ENCODE measurements around the gene TSPOAP1.

Gene TSPOAP1

GRCh38 chr17:58279016-58279711 is 49.4 kb downstream of the TSPOAP1 start:
- DNase-seq (ENCODE audit: extremely low read depth in 1 of 2, low read depth in 1 of 2), result no peak

- DNase-seq (ENCODE audit: extremely low read depth in 1 of 2, low read depth in 1 of 2), result no peak
These were observed 50.0 kb downstream of the TSPOAP1 start for GRCh38 chr17:58278661-58279015.

DNA sequence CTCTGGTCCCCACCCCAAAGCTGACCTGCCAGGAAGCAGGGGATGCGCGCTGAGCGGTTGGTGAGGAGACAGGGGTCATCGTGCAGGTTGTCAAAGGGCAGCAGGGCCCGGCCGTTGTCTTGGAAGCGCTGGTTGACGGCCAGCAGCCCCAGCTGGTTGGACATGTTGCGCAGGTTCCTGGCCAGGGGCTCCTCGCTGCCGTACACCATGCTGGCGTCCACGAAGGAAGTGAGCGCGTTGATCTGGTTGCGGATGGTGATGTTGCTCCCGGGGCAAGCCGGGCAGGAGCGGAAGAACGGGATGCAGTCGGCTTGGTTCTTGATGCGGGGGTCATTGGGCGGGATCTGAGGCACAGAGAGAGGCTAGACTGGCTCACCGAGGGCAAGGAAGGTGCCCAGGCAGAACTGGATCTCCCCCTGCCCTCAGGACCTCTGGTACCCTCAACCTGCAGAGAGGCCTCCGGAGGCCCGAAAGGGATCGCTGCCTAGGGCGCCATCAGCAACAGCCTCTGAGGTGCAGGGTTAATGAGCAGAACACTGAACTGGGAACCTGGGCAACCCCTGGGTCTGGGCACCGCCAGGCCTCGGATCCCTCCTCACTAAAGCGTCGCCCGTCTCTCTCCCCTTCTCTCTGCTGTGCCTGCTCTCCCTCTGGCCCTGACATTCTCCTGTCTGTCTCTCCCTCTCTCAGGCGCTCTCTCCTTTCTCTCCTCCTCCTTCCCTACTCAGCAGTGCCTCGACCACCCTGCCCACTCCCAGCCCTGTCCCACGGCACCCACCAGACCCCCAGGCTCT is 50.6 kb downstream of the TSPOAP1 start:
- no peak for DNase-seq (ENCODE audit: extremely low read depth in 1 of 2, low read depth in 1 of 2)

DNA sequence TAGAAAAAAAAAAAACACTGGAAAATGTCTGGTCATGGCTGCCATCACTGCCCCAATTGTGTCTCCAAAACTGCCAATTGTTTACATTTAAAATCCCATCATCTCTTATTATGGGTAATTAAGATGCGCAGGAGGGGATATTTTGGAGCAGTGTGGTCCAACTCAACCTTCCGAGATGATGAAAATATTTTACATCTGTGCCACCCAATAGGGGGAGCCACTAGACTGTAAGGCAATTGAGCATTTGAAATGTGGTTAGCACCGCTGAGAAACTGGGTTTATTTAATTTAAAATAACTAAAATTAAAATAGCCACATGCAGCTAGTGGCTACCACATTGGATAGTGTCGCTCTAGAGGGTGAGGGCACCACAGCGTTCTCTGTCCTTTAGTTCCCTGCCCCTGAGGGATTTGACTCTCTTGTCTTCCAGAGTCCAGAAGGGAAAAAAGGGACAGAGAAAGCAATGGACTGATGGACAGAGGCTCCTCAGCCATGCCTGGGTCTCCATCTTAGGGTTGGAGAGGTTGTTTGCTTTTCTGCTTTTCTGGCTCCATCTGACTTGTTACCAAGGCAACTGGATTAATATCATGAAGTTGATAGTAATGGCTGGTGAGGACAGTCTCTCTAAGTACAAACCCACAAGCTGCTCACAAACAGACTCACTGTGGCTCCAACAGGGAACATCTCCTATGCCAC is 51.3 kb downstream of the TSPOAP1 start:
- DNase-seq (ENCODE audit: extremely low read depth in 1 of 2, low read depth in 1 of 2), result no peak

DNA sequence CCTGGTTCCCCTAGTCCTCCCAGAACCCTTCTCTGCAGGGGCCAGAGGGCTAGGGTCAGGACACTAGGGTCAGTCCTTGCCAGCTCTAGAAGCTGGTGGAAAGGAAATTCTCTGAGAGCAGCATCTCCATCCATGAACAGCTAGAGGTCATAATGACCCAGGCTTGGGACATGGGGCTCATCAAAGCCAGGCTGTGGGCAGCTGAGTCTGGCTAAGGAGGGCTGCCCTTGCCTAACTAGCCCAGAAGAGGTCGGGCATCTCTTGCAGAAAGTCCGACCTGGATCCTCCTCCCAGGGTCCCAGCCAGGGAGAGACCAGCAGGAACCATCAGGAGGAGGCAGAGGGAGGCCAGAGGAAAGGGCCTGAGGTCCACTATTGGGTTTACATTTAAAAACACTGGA is 52.2 kb downstream of the TSPOAP1 start:
- DNase-seq (ENCODE audit: extremely low read depth in 1 of 2, low read depth in 1 of 2), result no peak

DNA sequence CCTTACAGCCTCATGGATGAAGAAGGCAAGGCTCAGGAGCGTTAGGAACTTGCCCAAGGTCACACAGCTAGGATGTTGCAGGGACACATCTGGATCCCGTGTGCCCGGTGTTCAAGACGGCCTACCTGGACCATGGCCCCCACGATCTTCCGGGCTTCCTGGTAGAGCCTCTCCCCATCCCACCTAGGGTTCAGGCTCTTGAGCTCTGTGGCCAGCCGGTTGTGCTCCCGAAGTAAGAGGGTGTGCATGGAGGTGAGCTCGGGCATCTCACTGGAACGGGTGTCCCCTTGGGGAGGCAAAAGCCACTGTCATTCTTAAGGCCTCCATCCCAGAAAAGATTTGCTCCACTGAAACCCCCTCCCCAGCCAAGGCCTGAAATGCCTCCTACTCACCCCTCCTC is 53.2 kb downstream of the TSPOAP1 start:
- DNase-seq (ENCODE audit: extremely low read depth in 1 of 2, low read depth in 1 of 2), result no peak

GRCh38 chr17:58273453-58274104 is 55.0 kb downstream of the TSPOAP1 start:
- no peak for DNase-seq (ENCODE audit: extremely low read depth in 1 of 2, low read depth in 1 of 2)

DNA sequence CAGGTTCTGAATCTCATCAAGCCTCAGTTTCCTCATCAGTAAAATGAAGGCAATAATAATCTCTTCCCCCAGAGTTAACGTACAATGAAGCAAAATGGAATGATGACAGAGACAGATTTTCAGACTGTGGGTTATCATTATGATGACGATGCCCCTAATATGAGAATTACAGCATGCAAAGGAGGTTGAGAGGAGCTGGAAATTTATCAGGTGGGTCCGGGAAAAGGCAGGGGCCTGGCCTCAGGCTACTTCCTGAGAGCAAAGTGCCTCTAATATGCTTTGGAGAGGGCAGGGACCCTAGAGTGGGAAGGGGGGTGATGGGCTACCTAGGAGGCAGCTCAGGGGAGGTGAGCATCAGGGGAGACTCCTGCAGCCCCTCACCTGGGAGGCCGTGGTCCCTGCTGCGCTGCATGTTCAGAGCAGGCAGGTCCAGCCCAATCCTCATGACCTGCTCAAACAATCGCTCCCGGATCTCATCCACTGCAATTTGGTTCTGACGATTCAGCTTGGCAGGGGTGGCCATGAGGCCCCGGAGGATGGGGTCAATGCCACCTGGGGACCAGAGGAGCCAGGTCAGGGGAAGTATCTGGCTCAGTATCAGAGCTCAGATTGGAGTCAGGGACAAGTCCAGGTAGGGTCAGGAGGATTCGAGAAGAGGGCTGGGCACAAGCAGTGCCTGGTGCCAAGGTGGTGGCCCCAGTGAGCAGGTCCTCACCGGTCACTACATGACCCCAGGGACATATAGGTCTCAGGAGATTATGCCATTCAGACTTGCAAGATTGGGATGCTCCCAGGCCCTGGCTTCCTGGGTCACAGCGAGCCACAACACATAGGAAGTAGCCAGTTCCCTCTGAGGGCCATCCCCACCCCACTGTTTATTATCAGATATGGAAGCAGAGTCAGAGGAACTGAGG is 56.0 kb downstream of the TSPOAP1 start:
- no peak for DNase-seq (ENCODE audit: extremely low read depth in 1 of 2, low read depth in 1 of 2)

DNA sequence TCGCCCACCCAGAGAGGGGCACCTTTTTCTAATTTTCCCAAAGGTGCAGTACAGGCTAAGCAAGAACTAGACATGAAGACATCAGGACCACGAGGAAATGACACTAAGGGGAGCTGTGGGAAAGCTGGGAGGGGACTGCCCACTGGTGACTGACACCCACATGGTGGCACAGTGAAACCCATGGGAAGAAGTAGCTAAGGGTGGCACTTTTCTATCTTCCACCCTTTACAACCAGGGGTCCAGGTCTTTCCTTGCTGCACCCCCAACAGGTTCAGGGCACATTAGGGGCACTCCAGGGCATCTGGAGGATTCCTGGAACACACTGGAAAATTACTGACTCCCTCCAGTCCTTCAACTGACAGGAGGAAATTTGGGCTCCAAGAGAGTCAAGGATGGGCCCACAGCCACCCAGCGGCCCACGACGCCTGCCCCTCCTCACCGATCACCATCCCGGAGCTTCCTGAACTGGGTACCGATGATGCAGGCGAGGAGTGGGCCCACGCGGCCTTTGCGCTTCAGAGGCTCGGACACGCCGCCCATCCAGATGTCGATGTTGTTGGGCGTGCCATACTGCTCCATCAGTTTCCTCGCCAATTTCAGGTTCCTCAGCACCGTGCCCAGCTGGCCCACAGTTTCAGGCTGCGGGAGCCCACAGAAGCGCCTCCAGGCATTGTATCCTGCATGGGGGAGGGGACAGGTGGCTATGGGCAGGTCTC is 57.2 kb downstream of the TSPOAP1 start:
- no peak for DNase-seq (ENCODE audit: extremely low read depth in 1 of 2, low read depth in 1 of 2)

GRCh38 chr17:58270476-58271215 is 57.9 kb downstream of the TSPOAP1 start:
- no peak for DNase-seq (ENCODE audit: extremely low read depth in 1 of 2, low read depth in 1 of 2)

GRCh38 chr17:58269557-58270291 is 58.9 kb downstream of the TSPOAP1 start:
- no peak for DNase-seq (ENCODE audit: extremely low read depth in 1 of 2, low read depth in 1 of 2)

- no peak for DNase-seq (ENCODE audit: extremely low read depth in 1 of 2, low read depth in 1 of 2)
These were observed 59.6 kb downstream of the TSPOAP1 start for GRCh38 chr17:58268774-58269556.

DNA sequence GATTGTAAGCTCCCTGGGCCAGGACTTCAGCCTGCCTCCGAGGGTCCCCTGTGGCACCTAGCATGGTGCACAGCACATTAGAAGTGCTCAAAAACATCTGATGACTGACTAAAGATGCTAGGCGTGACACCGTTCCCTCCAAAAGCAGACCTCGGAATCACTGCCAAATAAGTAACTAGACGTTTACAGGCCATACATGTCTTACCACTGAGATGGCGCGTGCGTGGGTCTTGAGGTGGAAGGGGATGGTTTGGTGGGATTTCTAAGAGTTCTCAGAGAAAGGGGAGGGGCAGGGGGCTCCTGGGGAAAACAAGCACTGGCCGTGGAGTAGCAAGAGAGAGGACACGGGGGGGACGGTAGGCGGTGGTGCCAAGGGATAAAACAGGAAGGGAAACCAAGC is 60.3 kb downstream of the TSPOAP1 start:
- DNase-seq (ENCODE audit: extremely low read depth in 1 of 2, low read depth in 1 of 2), result no peak

GRCh38 chr17:58267347-58268324 is 61.0 kb downstream of the TSPOAP1 start:
- DNase-seq (ENCODE audit: extremely low read depth in 1 of 2, low read depth in 1 of 2), result no peak

DNA sequence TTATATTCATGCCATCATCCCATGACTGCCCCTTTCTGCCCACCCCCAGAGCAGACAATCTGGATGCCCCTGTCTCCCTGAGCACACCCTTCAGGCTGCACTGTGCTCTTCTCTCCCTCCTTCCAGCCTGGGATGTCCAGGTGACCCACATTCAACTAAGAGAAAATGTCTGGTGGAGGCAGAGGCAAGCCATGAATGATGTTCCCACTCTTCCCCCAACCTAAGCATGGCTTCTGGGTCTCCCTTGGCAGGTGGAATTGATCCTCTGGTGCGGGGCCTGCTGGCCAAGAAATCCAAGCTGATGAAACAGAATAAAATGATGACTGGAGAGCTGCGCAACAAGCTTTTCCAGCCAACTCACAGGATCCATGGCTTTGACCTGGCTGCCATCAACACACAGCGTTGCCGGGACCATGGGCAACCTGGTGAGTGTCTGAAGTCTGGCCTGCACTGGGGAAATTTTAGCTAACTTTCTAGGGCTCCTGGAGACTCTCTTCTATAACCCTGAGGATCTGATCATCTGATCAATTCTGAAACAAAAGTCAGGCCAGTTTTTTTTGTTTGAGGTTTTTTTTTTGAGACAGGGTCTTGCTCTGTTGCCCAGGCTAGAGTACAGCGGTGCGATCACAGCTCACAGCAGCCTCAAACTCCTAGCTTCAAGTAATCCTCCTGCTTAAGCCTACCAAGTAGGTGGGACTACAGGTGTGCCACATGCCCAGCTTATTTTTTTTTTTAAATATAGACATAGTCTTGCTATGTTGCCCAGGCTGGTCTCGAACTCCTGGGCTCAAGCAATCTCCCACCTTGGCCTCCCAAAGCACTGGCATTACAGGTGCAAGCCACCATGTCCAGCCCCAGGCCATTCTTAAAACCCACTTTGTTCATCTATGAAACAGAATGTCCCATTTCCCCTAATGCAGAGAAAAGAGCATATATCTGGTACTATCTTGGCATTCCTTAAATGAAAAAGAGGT is 62.4 kb downstream of the TSPOAP1 start:
- DNase-seq (ENCODE audit: extremely low read depth in 1 of 2, low read depth in 1 of 2), result no peak
